AG09309 (cell line): ENCODE results near the gene ZNRF3.

Experiments
- DNase-seq: peaks from one replicate; pipeline ENCODE4 v3.0.0-alpha.2; 2010; ENCODE audit warnings: low read depth
- H3K4me3 ChIP-seq: 2 replicates; pipeline ENCODE4 v1.5.1; 2011; ENCODE audit warnings: mild to moderate bottlenecking, low read depth, low read length, moderate library complexity; ENCODE audit not compliant: control insufficient read depth
- TF ChIP-seq, protein P1 (sequence below): IDR thresholded peaks from 2 replicates; pipeline ENCODE4 v1.5.1; 2011; ENCODE audit warnings: mild to moderate bottlenecking, low read depth, low read length, inconsistent platforms; ENCODE audit not compliant: insufficient read depth, control insufficient read depth; ENCODE audit errors: missing control alignments

ZNRF3 gene

DNA sequence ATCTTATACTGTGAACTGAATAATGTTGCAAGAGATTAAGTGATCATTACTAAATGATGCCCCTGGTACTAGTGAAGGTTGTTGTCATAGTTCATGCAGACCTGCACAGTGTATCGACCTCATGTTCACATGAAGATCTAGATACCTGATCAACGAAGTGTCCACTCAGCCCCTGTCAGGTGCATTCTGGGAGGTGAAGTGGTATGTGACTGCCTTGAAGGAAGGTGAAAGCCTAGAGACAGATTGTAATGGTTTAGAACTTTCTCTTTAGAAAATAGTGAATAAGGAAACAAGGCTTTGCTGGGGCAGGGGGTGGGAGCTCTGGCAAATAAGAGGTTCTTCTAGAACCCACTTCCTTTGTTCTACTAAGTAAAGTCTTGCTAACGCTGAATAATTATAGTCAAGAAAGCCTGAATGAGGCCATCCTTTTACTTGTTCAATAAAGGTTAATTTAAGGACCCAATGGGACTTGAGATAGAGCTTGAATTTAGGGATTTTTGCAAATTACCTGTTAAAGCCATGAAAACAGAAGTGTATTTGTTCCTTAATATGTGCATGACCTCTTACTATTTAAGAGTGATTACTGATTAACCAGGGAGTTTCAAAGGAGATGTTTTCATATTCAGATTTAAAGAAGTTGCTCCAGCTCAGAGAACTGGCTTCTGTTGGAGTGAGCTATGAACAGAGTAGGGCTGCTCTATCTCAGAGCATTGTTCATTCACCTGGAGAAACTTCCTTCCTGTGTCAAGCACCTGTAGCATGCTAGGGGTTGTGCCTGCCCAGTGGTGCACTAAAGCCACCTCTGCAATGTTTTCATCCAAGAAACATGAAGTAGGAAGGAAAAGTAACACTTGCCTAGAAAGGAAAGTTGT lies 132.9 kb downstream of the ZNRF3 start:
- H3K4me3 ChIP-seq, result no peak overlapping the region
- TF ChIP-seq, protein P1, sequence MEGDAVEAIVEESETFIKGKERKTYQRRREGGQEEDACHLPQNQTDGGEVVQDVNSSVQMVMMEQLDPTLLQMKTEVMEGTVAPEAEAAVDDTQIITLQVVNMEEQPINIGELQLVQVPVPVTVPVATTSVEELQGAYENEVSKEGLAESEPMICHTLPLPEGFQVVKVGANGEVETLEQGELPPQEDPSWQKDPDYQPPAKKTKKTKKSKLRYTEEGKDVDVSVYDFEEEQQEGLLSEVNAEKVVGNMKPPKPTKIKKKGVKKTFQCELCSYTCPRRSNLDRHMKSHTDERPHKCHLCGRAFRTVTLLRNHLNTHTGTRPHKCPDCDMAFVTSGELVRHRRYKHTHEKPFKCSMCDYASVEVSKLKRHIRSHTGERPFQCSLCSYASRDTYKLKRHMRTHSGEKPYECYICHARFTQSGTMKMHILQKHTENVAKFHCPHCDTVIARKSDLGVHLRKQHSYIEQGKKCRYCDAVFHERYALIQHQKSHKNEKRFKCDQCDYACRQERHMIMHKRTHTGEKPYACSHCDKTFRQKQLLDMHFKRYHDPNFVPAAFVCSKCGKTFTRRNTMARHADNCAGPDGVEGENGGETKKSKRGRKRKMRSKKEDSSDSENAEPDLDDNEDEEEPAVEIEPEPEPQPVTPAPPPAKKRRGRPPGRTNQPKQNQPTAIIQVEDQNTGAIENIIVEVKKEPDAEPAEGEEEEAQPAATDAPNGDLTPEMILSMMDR, result no peak
- no peak for DNase-seq

DNA sequence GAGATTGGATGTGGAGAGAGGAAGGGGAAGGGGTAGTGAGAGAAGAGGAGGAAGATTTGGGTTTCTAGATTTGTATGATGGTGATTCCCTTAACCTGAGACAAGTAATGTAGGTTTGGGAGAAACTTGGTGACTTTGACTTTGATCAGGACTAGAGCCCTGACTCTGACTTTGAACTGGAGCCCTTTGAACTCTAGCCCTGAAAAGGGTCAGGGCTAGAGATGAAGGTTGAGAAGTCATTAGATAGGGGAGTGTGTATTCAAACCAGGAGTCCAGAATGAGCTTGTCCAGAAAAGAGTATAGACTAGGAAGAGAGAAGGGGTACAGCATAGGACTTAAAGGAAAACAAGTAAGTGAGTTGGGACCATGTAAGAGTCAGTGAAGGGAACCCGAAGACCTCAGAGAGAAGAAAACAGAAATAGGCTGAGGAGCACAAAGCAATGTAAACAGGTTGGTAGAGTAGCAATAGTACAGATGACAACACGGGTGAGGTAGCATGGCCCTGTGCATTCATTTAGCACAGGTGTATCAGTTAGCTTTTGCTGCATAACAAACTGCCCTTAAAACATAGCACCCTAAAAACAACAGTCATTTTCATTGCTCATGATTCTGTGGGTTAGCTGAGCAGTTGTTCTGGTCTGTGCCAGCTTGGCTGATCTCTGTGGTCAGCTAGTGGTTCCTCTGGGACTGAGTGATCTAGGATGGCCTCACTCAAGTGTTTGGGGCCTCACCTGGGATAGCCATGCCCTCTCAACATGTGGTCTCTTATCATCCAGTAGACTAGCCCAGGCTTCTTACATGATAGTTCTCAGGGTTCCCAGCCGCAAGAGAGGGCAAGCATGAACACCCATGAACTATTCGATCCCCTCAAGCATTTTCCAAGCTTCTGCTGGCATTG lies 135.2 kb downstream of the ZNRF3 start:
- DNase-seq, result no peak
- TF ChIP-seq, protein P1, result no peak
- H3K4me3 ChIP-seq, result no peak overlapping the region

DNA sequence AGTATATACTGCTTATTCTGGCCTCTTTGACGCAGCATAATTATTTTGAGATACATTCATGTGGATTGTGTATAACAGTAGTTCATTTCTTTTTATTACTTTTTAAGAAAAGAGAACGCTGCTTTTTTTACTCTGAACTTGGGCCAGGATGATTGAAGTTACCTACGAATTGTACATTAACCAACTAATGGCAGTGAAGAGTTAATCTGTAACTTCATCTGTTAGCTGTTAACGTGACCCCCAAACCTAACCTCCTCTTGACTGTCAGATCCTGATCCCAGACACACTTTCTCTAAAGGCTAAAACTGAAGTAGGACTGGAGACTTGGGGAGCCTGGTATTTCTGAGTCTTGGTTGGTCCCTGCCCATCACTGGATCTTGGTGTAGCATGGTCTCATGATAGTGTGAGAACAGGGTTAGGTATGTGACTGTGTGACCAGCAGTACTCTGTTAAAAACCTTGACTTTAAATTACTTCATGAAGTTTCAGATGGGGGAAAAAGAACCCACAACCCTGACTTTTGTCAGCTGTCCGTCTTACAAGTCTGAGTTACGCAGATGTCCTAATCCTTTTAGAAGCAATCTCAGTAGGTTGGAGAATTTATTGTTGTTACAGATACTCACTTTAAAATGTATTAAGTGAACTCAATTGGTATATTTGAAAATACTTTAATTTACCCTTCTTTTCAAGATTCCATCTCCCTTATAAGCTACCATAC lies 138.9 kb downstream of the ZNRF3 start:
- TF ChIP-seq, protein P1, result no peak
- no peak for DNase-seq
- no peak overlapping the region for H3K4me3 ChIP-seq

DNA sequence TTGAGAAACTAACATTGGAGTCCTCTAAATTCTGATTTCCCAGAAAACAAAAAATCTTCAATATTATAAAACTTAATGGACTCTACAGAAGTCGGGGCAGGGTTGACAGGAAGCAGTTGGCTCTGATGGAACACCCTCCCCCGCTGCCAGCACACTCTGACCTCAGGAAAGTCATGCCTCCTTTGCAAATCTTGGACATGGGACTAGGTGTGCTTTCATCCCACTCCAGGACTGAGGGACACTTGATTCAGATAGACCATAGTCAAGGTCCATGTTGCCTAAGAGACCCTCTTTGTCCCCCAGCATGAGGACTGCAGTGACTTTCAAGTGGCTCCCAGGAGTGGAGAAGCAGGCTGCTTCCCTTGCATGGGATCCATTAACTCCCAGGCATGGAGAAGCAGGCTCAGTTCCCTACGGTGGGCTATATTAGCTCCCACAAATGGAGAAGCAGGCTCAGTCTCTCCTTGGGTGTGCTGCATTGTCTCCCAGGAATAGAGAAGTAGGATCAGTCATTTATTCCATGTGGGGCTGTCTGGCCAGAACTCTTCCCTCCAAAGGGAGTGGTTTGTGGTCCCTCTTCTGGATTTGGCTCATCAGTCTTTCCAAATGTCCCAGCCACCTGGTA lies 139.9 kb downstream of the ZNRF3 start:
- no peak for DNase-seq
- no peak overlapping the region for H3K4me3 ChIP-seq
- TF ChIP-seq, protein P1, result no peak

DNA sequence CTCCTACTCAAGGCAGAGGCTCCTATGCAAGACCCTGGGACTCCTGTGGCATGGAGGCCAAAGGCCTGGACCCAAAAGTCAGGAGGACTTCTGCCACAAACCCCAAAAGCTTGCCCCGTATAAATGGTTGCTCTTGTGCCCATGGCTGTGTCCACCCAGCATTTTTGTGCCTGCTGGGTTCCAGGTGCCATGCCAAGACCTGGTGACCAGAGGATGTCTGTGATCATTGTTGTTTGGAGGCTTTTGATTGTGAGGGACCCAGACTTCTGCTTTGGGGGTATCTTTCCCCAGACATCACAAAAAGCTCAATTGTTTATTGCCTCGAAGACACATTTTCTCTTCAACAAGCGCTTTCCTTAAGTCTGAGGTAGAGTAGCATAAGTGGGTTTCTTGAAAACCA lies 143.2 kb downstream of the ZNRF3 start:
- DNase-seq, result no peak
- no peak overlapping the region for H3K4me3 ChIP-seq
- TF ChIP-seq, protein P1, result no peak

DNA sequence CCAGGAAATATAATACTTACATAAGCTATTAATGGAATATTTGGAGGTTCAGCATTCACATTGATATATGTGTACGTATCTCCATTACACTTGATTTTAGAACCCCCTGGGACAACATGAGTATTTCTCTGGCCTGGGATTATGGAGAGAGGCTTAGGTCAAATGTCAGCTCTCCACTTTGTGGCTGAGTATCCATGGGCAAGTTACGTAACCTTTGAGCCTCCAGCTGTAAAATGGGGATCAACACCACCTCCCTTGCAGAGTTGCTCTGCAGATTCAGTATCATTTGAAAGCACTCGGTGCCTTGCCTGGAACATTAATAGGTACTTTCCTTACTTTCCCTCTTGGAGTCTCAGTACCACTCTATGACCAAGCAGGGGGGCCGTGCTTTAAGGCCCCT lies 145.1 kb downstream of the ZNRF3 start:
- TF ChIP-seq, protein P1, result no peak
- DNase-seq, result no peak
- no peak overlapping the region for H3K4me3 ChIP-seq
